ENCODE results near the gene FOXJ3.

DNA sequence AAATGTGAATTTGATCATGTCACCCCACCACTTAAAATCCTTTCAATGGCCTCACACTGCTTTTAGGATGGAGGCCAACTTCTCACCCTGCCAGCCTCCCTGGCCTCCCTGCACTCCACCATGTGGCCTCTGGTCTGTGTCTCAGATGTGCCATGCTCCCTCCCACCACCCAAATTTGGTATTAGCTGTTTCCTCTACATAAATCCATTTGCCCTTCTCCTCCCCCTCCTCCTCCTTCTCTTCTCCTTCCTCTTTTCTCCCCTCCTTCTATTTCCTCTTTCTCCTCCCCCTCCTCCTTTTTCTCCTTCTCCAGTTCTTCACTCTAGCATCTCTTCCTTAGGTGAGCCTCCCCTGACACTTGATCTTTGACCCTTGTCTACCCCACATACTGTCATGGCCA is 198.6 kb downstream of the FOXJ3 start:
- no peak for TF ChIP-seq ARNT (IDR thresholded peaks at IDR 0.05)
- TF ChIP-seq, protein P1, sequence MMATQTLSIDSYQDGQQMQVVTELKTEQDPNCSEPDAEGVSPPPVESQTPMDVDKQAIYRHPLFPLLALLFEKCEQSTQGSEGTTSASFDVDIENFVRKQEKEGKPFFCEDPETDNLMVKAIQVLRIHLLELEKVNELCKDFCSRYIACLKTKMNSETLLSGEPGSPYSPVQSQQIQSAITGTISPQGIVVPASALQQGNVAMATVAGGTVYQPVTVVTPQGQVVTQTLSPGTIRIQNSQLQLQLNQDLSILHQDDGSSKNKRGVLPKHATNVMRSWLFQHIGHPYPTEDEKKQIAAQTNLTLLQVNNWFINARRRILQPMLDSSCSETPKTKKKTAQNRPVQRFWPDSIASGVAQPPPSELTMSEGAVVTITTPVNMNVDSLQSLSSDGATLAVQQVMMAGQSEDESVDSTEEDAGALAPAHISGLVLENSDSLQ (IDR thresholded peaks at IDR 0.05) = no peak
- no peak for TF ChIP-seq FOXK2 (IDR thresholded peaks at IDR 0.05)
- no peak for TF ChIP-seq BHLHE40 (IDR thresholded peaks at IDR 0.05; ENCODE audit: borderline replicate concordance)
- TF ChIP-seq L3MBTL2 (conservative IDR thresholded peaks at IDR 0.05) = no peak
- no peak for TF ChIP-seq SP1 (IDR thresholded peaks at IDR 0.05)
- no peak for TF ChIP-seq ELF4 (IDR thresholded peaks at IDR 0.05)
- no peak for TF ChIP-seq LEF1 (IDR thresholded peaks at IDR 0.05; ENCODE audit: borderline replicate concordance)
- TF ChIP-seq SUZ12 (IDR thresholded peaks at IDR 0.05) = no peak
- no peak for TF ChIP-seq FOXA1 (IDR thresholded peaks at IDR 0.05)
